ENCODE data around the gene GPR37L1. TPM values are rescaled to one million over a fixed set of nuclear protein-coding genes. Genes with fewer than 3 reads are reported as not detected.

Gene GPR37L1
- total and polyA plus RNA-seq, 10 of the 15 experiments (the other 5 are each of a cell fraction or from before 2014, with no cell fraction given) = under 0.01 to 0.08 (median 0.02) TPM; not detected in 5

DNA sequence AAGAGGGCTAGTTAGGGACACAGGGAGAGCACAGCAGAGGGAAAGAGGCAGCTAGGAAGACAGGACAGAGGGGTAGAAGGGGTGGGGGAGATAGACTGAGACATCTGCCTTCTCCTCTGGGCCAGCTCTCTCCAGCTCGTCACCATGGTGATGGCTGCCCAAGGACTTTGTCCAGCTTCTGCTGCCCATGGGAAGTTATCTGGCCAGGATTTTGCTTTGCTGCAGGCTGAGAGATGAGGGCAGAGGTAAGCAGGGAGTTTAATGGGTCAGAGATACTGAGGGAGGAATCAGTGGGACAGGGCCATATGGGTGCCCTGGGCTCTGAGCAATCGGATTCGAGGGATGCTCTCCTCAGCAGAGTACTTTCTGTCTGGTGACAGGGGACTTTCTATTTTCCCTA lies 34.5 kb upstream of the GPR37L1 start (continued):
- TF ChIP-seq REST (IDR thresholded peaks at IDR 0.05; ENCODE audit: low read depth, low read length) (no peak), GATAD2B (conservative IDR thresholded peaks at IDR 0.05; ENCODE audit: low read depth) (no peak), FOS (IDR thresholded peaks at IDR 0.05; ENCODE audit: borderline replicate concordance, extremely low read depth, insufficient read length) (no peak), CHD4 (IDR thresholded peaks at IDR 0.05) (no peak), CREM (IDR thresholded peaks at IDR 0.05; ENCODE audit: low read depth) (no peak), MLLT1 (IDR thresholded peaks at IDR 0.05) (no peak), PAX8 (IDR thresholded peaks at IDR 0.05) (no peak), ESRRA (IDR thresholded peaks at IDR 0.05; ENCODE audit: low read length) (no peak)
- TF ChIP-seq, protein P1, sequence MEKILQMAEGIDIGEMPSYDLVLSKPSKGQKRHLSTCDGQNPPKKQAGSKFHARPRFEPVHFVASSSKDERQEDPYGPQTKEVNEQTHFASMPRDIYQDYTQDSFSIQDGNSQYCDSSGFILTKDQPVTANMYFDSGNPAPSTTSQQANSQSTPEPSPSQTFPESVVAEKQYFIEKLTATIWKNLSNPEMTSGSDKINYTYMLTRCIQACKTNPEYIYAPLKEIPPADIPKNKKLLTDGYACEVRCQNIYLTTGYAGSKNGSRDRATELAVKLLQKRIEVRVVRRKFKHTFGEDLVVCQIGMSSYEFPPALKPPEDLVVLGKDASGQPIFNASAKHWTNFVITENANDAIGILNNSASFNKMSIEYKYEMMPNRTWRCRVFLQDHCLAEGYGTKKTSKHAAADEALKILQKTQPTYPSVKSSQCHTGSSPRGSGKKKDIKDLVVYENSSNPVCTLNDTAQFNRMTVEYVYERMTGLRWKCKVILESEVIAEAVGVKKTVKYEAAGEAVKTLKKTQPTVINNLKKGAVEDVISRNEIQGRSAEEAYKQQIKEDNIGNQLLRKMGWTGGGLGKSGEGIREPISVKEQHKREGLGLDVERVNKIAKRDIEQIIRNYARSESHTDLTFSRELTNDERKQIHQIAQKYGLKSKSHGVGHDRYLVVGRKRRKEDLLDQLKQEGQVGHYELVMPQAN (conservative IDR thresholded peaks at IDR 0.05) = no peak
